Hippocampal formation (tissue), 2 donors: ENCODE results near the gene EXOC6.

Experiments
- DNase-seq, 2 donors: peaks; one replicate each; lab custom pipeline; 2025; lab: John Stamatoyannopoulos, UW

EXOC6 gene

GRCh38 chr10:93064874-93065660 lies 216.7 kb downstream of the EXOC6 start:
- DNase-seq = no peak

- no peak for DNase-seq
Observed at GRCh38 chr10:93065675-93066543, 217.6 kb downstream of the EXOC6 start.

DNA sequence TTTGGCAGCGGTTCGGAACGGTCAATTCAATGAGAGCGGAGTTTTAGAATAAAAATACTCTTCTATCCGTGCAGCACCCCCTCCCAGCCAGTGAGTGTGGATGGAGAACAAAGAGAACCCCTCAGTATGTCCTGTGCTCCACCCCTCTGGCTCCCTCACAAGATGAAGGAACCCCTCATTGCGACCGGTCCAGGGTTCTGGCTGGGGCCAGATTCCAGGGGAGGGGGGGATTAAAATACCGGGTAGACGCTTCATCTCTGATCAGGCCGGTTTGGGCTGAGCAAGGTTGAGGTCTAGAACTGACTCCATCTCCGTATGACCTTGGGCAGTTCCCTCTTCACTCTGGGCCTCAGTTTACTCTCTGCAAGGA lies 218.2 kb downstream of the EXOC6 start:
- no peak for DNase-seq

DNA sequence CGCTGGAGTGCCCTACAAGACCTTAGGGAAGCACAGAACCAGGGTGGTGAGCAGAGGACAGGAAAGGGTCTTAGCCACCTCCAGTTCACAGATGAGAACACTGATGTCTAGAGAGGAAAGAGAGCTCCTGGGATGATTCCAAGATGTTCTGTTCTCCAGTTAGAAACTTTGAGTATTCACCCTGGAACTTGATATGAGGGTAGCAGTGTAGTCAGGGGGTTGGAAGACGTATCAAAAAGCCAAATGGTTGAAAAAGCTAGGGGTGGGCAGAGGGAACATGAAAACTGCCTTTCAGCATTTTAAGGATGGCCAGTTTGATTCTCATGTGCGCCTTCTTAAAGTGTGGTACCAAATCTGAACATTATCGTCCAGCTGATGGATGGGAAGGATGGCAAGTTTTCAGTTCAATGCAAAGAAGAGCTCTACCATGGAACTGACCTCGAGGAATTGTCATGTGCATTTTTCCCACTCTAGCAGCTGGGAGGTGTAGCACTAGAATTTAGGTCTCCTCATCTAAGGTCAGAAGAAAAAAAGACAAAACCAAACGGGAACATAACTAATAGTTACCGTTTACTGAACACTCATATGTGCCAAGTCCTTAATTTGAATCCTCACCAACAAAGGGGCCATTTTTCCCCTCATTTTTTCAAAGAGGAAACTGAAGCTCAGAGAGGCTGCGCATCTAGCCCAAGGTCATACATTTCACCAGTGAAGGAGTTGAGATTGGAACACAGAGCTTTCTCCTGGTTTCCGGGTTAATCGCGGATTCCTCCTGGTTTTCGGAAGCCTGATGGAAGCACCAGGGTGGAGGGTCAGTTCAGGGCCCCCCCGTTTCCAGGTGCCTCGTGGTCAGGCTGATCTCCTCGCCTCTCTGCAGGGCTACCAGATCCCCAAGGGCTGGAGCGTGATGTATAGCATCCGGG lies 219.4 kb downstream of the EXOC6 start:
- DNase-seq = no peak

- no peak for DNase-seq
Observed at GRCh38 chr10:93068411-93069244, 220.3 kb downstream of the EXOC6 start.

- DNase-seq = no peak
Observed at GRCh38 chr10:93069245-93069561, 220.9 kb downstream of the EXOC6 start.

- no peak for DNase-seq
Observed at GRCh38 chr10:93070378-93071176, 222.3 kb downstream of the EXOC6 start.

DNA sequence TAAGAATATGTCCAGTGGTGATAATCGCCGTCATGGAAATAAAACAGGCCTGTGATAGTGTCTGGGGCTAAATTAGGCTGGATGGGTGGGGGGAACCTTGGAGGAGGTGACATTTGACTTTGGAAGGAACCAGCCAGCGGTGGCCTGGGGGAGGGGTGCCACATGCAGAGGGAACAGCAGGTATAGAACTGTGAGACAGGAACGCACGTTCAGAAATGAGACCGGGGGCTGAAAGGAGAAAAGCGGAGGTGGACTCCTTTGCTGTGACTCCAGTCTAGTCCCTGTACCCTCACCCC lies 222.8 kb downstream of the EXOC6 start:
- DNase-seq = no peak

DNA sequence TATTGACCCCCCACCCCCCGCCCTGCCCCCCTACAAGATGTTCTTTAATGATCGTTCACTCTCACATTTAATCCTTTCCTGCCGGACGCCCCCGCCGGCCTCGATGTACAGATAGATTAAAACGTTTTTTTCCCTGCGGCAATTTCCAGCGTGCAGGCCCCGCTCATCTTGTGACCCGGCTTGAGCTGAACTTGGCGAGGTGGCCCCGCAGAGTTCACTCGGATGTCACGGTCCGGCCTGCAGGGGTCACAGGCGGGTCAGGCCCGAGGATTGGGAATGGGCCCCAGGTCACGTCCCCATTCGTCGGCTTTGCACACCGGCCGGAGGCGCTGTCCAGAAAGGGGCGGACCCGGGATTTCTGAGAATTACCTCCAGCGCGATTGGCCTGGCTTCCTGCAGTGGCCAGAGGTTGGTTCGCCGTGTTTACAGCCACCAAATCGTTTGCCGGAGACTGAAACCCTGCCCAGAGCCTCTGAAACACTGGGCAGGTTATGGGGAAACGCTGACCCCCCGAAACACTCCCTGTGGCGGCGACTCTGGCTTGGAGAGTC lies 223.4 kb downstream of the EXOC6 start:
- no peak for DNase-seq

GRCh38 chr10:93072225-93072712 lies 223.9 kb downstream of the EXOC6 start:
- DNase-seq = no peak

GRCh38 chr10:93072713-93073538 lies 224.6 kb downstream of the EXOC6 start:
- no peak for DNase-seq

DNA sequence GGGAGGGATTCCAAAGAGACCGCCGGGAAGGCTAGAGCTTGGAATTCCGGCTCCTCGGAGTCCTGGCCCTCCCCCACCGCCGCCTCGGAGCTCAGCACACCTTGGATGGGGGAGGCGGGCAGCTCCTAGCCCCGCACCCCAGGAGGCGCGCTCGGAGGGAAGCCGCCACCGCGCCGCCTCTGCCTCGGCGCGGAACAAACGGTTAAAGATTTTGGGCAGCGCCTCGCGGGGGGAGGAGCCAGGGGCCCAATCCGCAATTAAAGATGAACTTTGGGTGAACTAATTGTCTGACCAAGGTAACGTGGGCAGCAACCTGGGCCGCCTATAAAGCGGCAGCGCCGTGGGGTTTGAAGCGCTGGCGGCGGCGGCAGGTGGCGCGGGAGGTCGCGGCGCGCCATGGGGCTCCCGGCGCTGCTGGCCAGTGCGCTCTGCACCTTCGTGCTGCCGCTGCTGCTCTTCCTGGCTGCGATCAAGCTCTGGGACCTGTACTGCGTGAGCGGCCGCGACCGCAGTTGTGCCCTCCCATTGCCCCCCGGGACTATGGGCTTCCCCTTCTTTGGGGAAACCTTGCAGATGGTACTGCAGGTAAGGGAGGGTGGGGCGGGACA lies 225.3 kb downstream of the EXOC6 start, which contains the start of gene CYP26A1:
TSS of gene CYP26A1 (plus strand) at position 355 of the 608 bp plus-strand sequence. CDS start at position 397, 42 bp downstream.
- no peak for DNase-seq

DNA sequence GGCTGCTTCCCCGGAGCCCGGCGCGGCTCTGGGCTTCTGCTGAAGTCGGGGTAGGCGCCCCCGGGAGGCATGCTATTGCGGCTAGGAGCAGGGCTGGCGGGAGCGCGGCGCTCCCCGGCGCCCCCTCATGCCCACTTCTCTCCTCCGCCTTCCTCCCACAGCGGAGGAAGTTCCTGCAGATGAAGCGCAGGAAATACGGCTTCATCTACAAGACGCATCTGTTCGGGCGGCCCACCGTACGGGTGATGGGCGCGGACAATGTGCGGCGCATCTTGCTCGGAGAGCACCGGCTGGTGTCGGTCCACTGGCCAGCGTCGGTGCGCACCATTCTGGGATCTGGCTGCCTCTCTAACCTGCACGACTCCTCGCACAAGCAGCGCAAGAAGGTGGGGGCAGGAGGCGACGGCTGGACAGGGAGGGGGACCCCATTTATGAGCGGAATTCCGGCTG lies 225.9 kb downstream of the EXOC6 start:
- no peak for DNase-seq

GRCh38 chr10:93074597-93075368 lies 226.5 kb downstream of the EXOC6 start:
- no peak for DNase-seq

DNA sequence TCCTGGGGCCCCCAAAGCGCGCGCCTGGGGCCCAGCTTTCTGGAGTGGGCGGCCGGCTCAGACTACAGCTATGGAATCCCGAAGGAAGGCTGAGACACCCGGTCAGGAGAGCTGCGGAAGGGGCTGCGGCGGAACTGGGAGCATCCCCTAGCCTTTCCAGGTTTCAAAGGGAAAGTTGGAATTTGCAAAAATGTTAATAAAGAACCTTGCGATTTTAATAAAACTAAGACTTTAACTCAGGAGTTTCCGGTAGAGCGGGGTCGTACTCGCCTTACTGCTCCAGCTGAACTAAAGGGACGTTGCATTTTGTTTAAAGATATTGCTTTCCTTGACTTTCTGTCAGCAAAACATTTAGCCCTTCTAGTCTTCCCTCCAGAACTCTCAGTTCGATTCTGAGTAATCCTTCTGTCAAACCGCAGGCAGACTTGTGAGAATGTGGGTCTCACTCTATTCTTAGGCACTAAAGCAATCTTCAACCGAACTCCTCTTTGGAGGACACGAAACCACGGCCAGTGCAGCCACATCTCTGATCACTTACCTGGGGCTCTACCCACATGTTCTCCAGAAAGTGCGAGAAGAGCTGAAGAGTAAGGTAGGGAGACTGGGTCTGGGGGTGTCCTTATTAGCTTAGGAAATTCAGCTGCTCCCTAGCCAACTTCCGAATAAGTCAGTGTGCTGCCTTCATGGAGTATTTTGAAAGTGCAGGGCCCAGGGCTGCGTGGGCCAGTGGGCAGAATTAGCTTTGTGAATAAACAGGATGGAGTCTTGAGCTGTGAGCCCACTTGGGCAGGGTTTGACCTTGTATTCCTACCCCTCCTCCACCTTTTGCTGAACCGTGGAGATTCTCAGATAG lies 227.3 kb downstream of the EXOC6 start:
- DNase-seq = no peak

GRCh38 chr10:93076871-93077270 lies 228.6 kb downstream of the EXOC6 start:
- DNase-seq = no peak

DNA sequence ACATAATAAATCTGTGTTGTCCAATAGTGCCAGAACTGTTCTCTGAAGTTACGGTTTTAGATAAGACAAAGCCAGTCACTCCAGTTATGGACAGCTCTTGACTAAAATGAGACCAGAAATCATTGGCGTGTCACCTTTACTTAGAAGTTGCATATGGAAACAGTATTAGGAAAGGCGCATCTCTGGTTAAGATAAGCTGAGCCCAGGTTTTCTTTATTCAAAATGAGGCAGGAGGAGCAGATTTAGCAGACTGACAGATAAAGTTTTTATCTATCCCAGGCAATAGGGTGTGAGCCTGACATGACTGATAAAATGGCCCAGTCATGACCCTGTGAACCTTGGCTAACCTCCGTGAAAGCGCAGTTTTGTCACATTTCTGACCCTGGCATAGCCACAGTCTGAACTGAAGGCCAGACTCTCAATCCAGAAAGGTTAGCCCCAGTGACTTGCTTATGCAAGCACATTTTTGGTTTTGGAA lies 229.6 kb downstream of the EXOC6 start:
- DNase-seq = no peak
